SK-N-MC (cell line): ENCODE data around the gene INSL4.

ENCODE experiments used
- EZH2 ChIP-seq: fragments of 200-600 bp; sonication (generic); IDR thresholded peaks from one replicate; pipeline ENCODE4 v1.6.1; 2017; ENCODE audit warnings: antibody characterized with exemption
- POLR2AphosphoS5 ChIP-seq: IDR thresholded peaks from 2 replicates; pipeline ENCODE4 v1.6.1; 2012; ENCODE audit warnings: mild to moderate bottlenecking, low read depth, low read length, borderline replicate concordance

DNA sequence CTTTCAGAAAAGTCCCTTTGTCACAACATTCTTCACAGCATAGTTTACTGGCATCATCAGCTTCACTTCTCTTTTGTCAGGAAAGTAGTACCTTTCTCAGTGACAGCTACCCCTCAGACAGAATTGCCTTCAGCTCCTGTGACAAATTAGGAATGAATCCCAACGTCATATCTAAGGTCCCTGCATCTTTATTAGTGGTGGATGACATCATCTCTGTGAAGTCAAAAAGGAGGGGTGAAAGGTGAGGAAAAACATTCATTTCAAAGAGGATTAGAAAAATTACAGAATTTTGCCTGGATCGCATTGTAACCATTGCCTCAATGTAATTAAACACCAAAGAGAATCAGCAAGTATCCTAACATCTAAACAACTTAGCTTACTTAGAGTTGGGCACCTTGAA is 37.9 kb upstream of the INSL4 start:
- TF ChIP-seq POLR2AphosphoS5 (no peak), EZH2 (no peak)
